Measurements from ENCODE around the gene UBXN4.

GRCh38 chr2:135742325-135742757 lies 686 bp downstream of the UBXN4 start:
- TF ChIP-seq EZH2 (IDR thresholded peaks at IDR 0.05; ENCODE audit: insufficient read depth, poor library complexity, severe bottlenecking) = no peak
- TF ChIP-seq EZH2phosphoT487 (IDR thresholded peaks at IDR 0.05; ENCODE audit: insufficient read depth, low read depth) = no peak

Data from GM23248 (cell line).